GM21825 (cell line): ENCODE data around the gene CRY1.
A peak's percentile ranks its signal among the peaks of the same experiment; 100 is the strongest.

ENCODE experiments used
- ATAC-seq: cut with Tn5 transposase; IDR thresholded peaks from one replicate; pipeline ENCODE4 v1.9.1; 2021; ENCODE audit warnings: mild to moderate bottlenecking, moderate library complexity; ENCODE audit not compliant: unreplicated experiment

The CRY1 gene

GRCh38 chr12:106974511-106974910 lies 118.8 kb downstream of the CRY1 start:
- ATAC-seq: no peak

GRCh38 chr12:106973545-106973944 lies 119.8 kb downstream of the CRY1 start:
- ATAC-seq: no peak

GRCh38 chr12:106971065-106971464 lies 122.3 kb downstream of the CRY1 start:
- no peak for ATAC-seq

GRCh38 chr12:106964526-106964925 lies 128.8 kb downstream of the CRY1 start:
- ATAC-seq: no peak

GRCh38 chr12:106962286-106962685 lies 131.1 kb downstream of the CRY1 start:
- no peak for ATAC-seq

GRCh38 chr12:106960443-106960842 lies 132.9 kb downstream of the CRY1 start:
- no peak for ATAC-seq

GRCh38 chr12:106957583-106957982 lies 135.8 kb downstream of the CRY1 start:
- ATAC-seq: no peak

GRCh38 chr12:106956048-106956578 lies 137.2 kb downstream of the CRY1 start:
- peak; percentile 36 for ATAC-seq

GRCh38 chr12:106955377-106956047 lies 137.8 kb downstream of the CRY1 start, which contains the start of gene TMEM263:
Gene TMEM263, plus strand, starts transcription at chr12:106955907. Its CDS starts 11,210 bp downstream, at chr12:106967117.
- ATAC-seq: peak; percentile 78

- ATAC-seq: no peak
Measured at GRCh38 chr12:106954462-106955376, 138.6 kb downstream of the CRY1 start.

- ATAC-seq: no peak
Measured at GRCh38 chr12:106953352-106954250, 139.7 kb downstream of the CRY1 start.

- no peak for ATAC-seq
Measured at GRCh38 chr12:106950591-106950990, 142.8 kb downstream of the CRY1 start.

- no peak for ATAC-seq
Measured at GRCh38 chr12:106947461-106947860, 145.9 kb downstream of the CRY1 start.

GRCh38 chr12:106945261-106945851 lies 148.0 kb downstream of the CRY1 start:
- no peak for ATAC-seq

GRCh38 chr12:106942775-106943174 lies 150.6 kb downstream of the CRY1 start:
- ATAC-seq: no peak

GRCh38 chr12:106941481-106942156 lies 151.7 kb downstream of the CRY1 start:
- ATAC-seq: no peak
